RWPE2 (cell line): ENCODE data around the gene MIPEP.
"Not testable (repeated sequence)": the region's sequence is repeated elsewhere in the genome, so short reads cannot be mapped to it uniquely, and the experiment has no call there.

Experiments
- ATAC-seq: fragments of 200-7000 bp; cut with Tn5 transposase; 3 replicates; pipeline ENCODE4 v1.9.1; 2021; ENCODE audit warnings: low read depth
- DNase-seq: peaks from one replicate; pipeline ENCODE4 v3.0.0-alpha.2; 2020; ENCODE audit warnings: low spot score
- H3K27ac ChIP-seq: fragments of 450-650 bp; 2 replicates; pipeline ENCODE4 v1.5.1; 2017; ENCODE audit warnings: mild to moderate bottlenecking; ENCODE audit not compliant: poor library complexity, severe bottlenecking
- H3K27me3 ChIP-seq: fragments of 250-450 bp; sonication (Bioruptor Pico); 2 replicates; pipeline ENCODE4 v1.5.1; 2021; ENCODE audit warnings: mild to moderate bottlenecking, moderate library complexity; ENCODE audit not compliant: insufficient read depth, poor library complexity, severe bottlenecking
- H3K36me3 ChIP-seq: fragments of 250-450 bp; sonication (Bioruptor Pico); 2 replicates; pipeline ENCODE4 v1.5.1; 2020; ENCODE audit warnings: low read depth, mild to moderate bottlenecking, moderate library complexity
- H3K4me1 ChIP-seq: fragments of 250-450 bp; sonication (Bioruptor Pico); 2 replicates; pipeline ENCODE4 v1.5.1; 2021; ENCODE audit warnings: mild to moderate bottlenecking, moderate library complexity; ENCODE audit not compliant: insufficient read depth, poor library complexity, severe bottlenecking
- H3K4me3 ChIP-seq: fragments of 250-450 bp; sonication (Bioruptor Pico); 2 replicates; pipeline ENCODE4 v1.5.1; 2021; ENCODE audit warnings: mild to moderate bottlenecking, moderate library complexity; ENCODE audit not compliant: severe bottlenecking
- H3K9me3 ChIP-seq: fragments of 250-450 bp; sonication (Bioruptor Pico); 2 replicates; pipeline ENCODE4 v1.5.1; 2021; ENCODE audit warnings: mild to moderate bottlenecking, moderate library complexity; ENCODE audit not compliant: severe bottlenecking
- TF ChIP-seq, protein P1 (sequence below): fragments of 450-650 bp; IDR thresholded peaks from one replicate; pipeline ENCODE4 v1.5.1; 2017; ENCODE audit warnings: mild to moderate bottlenecking, moderate library complexity; ENCODE audit not compliant: poor library complexity, severe bottlenecking

Gene MIPEP

DNA sequence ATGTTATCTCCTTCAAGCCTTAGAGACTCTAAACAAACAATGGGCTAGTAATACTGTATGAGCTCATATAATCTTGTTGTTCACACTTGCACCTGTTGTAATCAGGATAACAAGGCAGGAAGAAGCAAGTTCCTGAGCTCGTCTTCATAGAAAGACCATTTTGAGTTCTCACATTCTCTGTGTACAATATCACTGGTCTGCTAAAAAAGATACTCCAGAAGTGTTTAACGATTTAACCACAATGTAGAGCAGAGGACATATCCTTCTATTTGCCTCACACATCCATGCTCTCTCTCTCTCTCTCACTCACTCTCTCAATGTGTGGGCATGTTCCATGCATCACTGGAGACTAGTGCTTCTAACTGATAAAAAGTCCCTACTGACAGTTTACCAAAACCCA is 122.9 kb downstream of the MIPEP start:
- peaks cover 6% of the 10 kb centered on the region for H3K4me1 ChIP-seq
- H3K9me3 ChIP-seq: no peaks in the 10 kb centered on the region
- H3K27ac ChIP-seq: no peak overlapping the region
- ATAC-seq (no peak), DNase-seq (no peak)
- H3K27me3 ChIP-seq: no peaks in the 10 kb centered on the region
- H3K36me3 ChIP-seq: no peaks in the 10 kb centered on the region
- TF ChIP-seq, protein P1, sequence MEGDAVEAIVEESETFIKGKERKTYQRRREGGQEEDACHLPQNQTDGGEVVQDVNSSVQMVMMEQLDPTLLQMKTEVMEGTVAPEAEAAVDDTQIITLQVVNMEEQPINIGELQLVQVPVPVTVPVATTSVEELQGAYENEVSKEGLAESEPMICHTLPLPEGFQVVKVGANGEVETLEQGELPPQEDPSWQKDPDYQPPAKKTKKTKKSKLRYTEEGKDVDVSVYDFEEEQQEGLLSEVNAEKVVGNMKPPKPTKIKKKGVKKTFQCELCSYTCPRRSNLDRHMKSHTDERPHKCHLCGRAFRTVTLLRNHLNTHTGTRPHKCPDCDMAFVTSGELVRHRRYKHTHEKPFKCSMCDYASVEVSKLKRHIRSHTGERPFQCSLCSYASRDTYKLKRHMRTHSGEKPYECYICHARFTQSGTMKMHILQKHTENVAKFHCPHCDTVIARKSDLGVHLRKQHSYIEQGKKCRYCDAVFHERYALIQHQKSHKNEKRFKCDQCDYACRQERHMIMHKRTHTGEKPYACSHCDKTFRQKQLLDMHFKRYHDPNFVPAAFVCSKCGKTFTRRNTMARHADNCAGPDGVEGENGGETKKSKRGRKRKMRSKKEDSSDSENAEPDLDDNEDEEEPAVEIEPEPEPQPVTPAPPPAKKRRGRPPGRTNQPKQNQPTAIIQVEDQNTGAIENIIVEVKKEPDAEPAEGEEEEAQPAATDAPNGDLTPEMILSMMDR: no peak
- no peak overlapping the region for H3K4me3 ChIP-seq

DNA sequence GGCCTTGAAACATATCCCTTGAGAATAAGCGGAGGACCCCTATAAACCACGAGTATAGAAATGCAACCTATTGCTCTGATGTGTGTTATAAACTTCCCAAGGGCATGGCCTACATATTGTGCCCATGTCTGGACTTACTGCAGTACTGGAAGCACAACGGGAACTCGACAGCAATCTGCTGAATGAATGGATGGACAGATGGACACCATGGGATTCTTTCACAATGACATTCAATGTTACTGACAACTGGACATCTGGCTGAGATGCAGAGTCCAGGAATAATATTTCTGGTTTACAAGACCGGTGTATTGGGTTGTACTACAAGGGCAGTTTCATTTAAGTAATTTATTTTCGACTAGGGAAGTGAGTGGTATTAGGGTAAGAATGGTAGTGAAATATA is 123.7 kb downstream of the MIPEP start:
- Histone ChIP-seq H3K4me1 (no peaks in the 10 kb centered on the region), H3K4me3 (no peak overlapping the region), H3K27ac (no peak overlapping the region), H3K9me3 (no peaks in the 10 kb centered on the region), H3K36me3 (no peaks in the 10 kb centered on the region), H3K27me3 (no peaks in the 10 kb centered on the region)
- ATAC-seq: no peak
- no peak for DNase-seq
- TF ChIP-seq, protein P1: no peak

DNA sequence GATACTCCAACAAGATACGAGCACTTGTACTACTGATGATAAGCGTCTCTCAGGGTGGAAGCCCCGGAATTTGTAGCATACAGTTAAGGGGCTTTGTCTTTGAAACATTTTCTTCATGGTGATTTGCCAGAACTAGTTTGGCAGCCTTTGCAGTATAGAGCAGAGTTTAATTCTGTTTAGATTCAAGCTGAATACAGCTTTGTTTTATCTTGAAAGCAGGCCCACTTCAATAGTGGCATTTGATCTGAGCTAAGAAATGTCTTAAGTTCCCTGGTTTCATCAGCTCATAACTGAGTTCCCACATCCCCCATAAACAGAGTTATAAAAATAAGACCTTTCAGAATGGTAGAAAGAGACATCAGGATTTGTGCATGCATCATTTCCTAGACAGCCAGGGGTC is 125.9 kb downstream of the MIPEP start:
- DNase-seq (no peak), ATAC-seq (no peak)
- no peak overlapping the region for H3K4me3 ChIP-seq
- no peak overlapping the region for H3K27ac ChIP-seq
- H3K36me3 ChIP-seq: no peaks in the 10 kb centered on the region
- no peaks in the 10 kb centered on the region for H3K4me1 ChIP-seq
- no peaks in the 10 kb centered on the region for H3K9me3 ChIP-seq
- no peaks in the 10 kb centered on the region for H3K27me3 ChIP-seq
- TF ChIP-seq, protein P1: no peak

DNA sequence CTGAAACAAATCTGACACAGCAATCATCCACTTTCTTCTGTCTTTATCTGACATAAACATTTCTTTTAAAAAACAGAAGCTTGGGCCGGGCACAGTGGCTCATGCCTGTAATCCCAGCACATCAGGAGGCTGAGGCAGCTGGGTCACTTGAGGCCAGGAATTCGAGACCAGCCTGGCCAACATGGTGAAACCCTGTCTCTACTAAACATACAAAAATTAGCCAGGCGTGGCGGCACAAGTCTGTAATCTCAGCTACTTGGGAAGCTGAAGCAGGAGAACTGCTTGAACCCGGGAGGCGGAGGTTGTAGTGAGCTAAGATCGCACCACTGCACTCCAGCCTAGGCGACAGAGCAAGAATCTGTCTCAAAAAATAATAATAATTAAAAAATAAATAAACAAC is 127.4 kb downstream of the MIPEP start:
- DNase-seq, H3K4me3 ChIP-seq, H3K27ac ChIP-seq, ATAC-seq, H3K9me3 ChIP-seq, H3K4me1 ChIP-seq, H3K27me3 ChIP-seq, H3K36me3 ChIP-seq: not testable (repeated sequence)

DNA sequence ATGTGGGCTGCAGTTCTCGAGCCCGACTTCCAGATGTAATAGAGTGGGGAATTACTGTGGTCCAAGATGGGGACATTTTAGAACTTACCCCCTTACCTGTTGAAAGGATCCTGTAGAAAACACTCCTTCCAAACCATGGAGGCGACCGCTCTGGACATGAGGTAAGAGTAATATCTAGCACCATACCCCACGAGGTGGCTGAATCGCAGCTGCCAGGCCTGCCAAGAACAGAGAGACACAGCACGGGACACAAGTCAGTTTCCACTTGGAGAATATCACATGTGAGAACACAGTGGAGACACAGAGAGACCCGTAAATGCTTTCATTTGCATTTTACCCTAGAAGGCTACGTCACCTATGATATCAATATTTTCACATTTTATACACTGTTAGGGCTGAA is 129.2 kb downstream of the MIPEP start:
- Histone ChIP-seq H3K9me3 (no peaks in the 10 kb centered on the region), H3K36me3 (no peaks in the 10 kb centered on the region), H3K4me3 (no peak overlapping the region), H3K4me1 (no peaks in the 10 kb centered on the region), H3K27me3 (no peaks in the 10 kb centered on the region), H3K27ac (no peak overlapping the region)
- TF ChIP-seq, protein P1: no peak
- ATAC-seq (no peak), DNase-seq (no peak)
